Activated CD8-positive, alpha-beta memory T cell treated with anti-CD3 and anti-CD28 coated beads, Interleukin-2, amount 50 U/mL, for 1 hour (primary cell): Measurements from ENCODE around the gene F7.

Experiments
- DNase-seq: peaks from one replicate; pipeline ENCODE4 v3.0.0-alpha.2; 2020; ENCODE audit errors: extremely low read depth

The F7 gene

GRCh38 chr13:113138792-113139551, 33.4 kb downstream of the F7 start:
- no peak for DNase-seq

GRCh38 chr13:113139577-113139976, 34.0 kb downstream of the F7 start:
- no peak for DNase-seq

DNA sequence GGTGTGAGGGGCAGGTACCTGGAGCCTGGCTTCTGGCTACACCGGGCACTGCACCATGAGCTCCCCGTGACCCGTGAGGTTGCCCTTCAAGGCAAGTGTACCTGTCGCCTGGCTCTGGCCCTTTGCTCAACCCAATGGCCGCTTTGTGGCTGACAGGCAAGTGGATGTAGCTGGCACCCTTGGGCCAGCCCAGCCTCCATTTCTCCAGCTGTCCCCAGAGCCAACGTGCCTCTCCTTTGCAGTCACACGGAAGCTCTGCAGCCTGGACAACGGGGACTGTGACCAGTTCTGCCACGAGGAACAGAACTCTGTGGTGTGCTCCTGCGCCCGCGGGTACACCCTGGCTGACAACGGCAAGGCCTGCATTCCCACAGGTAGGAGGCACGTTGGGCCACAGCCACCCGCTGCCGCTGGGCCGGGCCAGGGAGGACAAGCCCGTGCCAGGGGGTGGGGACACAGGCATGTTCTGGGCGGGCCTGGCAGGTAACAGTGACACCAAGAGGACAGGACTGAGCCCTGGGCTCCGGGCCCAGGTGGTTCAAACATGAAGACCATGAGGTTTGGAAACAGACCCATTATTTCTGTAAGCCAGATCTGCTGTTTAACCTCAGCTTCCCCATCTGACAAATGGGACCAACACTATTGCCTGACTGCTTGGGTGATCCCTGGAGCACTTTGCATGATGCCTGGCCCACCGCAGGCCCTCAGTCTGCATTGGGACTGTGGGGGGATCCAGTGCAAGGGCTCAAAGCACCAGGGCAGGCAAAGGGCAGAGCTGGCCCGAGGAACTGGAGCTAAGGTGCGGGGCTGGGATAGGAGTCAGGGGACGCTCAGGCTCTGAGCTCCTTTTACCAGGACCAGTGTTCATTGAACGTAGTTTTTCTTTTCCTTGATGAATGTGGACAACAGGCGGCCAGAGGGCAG, 35.3 kb downstream of the F7 start:
- no peak for DNase-seq

DNA sequence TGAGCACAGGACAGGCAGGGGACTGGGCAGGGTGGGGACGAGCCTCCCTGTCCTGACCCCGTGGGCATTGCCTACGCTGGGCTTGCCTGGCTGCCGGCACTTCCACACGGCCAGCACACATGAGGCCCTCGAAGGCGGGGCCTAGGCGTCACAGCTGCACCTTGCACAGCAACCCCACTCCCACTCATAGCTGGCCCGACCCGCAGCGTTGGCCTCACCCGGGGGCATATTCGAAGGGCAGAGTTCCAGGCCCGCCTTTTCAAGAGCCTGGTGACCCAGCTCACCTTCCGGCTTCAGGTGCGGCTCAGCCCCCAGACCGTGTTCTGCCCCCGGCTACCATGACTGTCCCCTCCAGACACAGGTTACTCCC, 36.0 kb downstream of the F7 start:
- DNase-seq: no peak

DNA sequence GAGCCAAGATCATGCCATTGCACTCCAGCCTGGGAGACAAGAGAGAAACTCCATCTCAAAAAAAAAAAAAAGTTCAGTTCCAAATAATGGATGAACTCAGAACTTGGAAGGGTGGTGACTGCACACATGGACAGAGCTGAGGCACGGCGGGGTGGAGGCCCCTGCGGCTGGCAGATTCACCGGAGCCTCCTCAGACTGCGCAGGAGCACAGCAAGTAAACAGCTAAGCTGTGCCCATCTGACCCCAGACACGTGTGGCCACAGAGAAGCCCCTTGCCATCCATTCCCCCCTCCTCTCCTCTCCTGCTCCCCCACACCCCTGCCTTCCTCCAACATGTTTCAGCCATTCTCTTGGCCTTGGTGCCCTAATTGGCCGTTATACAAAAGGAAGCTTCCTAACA, 37.3 kb downstream of the F7 start:
- DNase-seq: no peak

GRCh38 chr13:113143466-113144254, 38.1 kb downstream of the F7 start:
- DNase-seq: no peak

DNA sequence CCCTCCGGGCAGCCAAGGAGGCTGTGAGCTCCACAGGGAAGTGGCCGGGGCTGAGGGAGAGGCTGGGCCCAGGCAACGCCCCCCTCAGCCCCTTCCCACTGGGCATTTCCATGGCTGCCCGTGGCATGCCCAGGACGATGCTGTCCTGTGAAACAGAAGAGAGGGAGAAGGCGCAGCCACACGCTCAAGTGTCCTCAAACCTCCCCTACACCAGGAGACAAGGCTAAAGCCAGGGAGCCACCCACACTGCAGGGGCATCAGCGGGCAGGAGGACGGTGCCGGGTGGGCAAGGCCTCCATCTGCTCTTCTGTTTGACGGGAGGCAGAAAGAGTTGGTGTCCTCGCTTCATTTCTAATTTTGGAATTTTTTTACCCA, 38.7 kb downstream of the F7 start:
- no peak for DNase-seq

GRCh38 chr13:113145496-113145895, 39.9 kb downstream of the F7 start:
- DNase-seq: no peak

DNA sequence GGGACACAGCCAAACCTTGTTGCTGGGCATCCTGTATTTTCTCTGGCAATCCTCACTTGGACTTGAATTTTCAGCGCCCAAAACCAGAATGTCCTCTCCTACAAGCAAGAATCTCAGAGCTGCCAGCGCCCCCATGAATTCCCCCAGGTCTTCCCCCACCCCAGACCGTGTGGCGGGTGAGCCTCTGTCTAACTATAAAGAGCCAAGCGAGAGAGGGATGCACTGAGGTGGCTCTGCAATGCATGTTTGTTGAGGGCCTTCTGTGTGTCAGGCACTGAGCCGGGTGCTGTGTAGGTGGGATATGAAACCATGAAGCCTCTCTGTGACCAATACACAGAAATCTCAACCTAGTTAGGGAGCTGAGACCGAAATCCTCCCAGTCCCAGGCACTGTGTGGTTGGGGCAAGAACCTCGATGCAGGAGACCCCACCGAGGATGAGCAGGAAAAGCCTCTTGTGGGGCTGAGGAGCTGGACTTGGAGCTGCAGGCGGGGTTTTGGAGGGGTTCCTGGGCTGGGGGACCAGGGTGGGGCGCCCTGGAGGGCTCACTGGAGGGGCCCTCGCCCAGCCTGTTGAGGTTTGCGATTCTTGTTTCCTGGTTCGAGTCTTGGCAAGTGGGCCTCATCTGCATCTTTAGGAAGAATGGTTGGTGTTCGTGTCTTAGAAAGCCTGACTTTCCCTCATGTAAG, 40.5 kb downstream of the F7 start:
- no peak for DNase-seq

DNA sequence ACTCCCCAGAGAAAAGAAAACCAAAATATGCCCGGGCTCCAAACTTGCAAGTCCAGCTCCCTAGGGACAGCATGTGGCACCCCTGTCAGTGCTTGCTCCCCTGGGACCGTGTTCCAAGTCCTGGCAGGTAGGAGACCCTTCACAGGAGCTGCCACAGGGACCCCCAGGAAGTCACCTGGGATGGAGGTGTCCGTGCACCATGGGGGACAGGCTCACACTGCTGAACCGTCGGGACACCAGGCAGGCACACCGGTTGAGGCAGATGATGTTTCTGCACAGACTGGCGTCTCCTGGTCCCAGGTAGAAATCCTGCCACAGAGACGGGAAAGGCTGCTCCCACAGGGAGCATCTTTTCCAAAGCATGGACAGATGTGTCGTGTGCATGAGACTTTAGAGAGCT, 41.2 kb downstream of the F7 start:
- DNase-seq: no peak

DNA sequence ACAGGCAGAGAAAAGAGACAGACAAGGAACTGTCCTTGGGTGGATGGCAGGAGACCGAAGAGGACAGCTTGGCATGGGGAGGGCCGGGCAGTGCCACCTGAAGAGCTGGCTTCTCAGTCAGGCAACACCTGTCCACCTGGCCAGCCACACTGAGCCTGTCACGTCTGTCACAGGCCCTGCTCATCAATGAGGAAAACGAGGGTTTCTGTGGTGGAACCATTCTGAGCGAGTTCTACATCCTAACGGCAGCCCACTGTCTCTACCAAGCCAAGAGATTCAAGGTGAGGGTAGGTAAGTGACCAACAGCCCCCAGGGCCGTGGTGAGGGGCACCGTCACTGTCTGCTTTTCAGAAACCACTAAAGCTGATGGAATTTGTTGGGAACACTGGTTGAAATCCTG, 41.6 kb downstream of the F7 start:
- no peak for DNase-seq

- DNase-seq: no peak
Observed at GRCh38 chr13:113148407-113148806, 42.8 kb downstream of the F7 start.

GRCh38 chr13:113148940-113149503, 43.4 kb downstream of the F7 start:
- DNase-seq: no peak

DNA sequence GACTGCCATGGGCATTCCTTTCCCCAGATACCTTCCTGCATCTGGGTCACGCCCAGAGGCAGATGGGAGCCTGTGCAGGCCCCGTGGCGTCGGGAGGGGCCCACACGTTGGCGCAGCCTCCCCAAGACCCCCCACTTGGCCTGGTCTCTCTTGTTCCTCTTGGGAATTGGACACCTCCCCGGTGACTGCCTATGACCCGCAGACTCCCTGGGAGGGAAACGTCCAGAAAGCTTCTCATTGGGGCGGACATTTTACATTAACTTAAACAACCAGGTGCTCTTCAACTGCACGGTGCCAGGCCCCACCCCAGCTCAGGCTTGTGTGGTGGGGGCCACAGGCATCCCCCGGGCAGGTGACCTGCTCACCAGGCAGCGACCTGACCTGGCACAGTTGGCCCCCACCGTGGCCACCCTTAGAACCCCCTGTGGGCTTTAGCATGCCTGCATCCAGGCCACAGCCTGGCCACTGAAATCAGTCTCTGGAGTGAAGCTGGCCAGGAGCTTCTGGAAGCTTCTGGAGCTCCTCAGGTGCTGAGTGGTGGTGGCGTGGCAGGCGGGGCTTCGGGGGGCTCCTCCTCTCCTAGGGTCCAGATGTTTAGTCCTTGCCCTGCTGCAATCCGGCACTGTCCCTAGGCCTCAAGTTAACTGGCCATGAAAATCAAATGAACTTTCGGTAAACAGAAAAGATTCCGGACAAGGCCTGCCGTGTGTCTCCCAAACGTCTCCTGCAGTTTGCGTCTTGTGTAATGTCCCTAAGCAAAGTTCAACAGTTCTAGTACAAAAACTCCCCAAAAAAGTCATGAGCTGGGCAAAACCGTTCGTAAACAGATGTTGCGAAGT, 44.3 kb downstream of the F7 start:
- DNase-seq: no peak

DNA sequence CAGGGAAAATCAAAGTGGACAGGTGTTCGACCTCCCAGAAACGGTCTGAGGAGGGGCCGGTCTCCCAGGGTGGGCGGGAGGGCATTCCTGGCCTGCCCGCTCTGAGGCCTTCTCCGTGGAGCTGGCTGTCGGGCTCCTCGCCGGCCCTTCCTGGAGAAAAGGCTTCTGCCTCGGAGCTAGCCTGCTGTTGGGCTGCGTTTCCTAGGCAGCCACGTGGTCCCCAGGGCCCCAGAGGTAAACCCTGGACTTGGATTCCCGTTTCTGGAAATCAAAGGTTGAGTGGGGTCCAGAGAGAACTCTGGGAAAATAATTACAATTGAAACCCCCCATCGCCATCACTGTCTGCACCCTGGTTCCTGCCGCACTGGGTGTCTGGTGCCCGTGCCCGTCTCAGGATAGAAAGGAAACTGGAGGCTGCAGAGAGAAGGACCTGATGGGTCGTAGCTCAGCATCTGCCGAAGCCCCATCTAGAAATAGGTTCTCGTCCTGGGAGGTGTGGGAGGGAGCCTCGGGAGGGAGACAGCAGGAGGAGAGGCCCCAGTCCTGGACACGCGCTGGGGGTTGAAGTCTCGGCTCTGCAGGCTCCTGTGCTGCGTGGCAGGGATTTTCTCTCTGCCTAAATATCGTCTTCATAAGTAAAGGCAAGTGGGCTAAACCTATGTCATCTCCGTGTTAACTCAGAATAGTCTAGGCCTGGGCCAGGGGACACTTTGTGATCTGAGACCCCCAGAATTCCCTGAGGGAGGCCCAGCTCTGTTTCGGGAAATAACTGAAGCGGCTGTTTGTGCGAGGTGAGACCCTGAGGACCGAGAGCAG, 45.2 kb downstream of the F7 start:
- no peak for DNase-seq

DNA sequence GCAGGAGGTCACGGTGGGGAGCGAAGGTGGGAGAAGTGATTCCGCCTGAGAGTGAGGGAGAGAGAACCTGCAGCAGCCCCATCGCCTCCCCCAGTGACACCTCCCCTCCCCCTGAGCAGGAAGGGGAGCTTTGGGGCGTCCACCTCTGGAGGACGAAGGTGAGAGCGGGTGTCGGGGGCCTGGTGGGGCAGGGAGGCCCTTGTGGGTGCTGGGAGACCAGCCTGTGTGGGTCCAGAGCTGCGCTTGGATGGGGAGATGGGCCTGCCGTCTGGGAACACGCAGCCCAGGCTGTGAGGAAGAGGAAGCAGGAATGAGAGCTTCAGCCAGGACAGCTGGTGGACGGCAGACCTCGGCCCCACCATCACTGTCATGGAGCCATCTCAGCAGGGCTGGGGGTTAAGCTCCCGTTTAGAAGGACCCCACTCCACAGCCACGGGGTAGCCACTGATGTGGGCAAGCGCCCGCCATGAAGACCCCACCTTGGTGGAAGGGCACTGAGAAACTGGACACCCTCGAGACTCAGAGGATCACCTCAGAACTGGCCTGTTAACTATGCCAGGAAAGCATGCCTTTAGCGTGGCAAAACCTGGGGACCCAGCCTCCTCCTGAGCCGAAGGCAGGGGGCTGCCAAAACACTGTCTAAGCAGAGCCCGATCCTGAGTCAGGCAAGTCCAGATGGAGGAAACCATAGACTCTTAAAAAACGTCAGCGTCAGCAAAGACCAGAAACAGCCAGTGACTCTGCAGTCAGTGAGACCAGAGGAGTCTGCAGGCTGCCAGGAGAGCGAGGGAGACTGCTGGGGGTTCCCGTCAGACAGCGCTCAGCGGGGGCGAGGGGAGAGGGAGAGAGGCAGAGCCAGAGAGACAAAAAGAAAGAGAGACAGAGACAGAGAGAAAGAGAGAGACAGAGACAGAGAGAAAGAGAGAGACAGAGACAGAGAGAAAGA, 46.4 kb downstream of the F7 start:
- DNase-seq: no peak

DNA sequence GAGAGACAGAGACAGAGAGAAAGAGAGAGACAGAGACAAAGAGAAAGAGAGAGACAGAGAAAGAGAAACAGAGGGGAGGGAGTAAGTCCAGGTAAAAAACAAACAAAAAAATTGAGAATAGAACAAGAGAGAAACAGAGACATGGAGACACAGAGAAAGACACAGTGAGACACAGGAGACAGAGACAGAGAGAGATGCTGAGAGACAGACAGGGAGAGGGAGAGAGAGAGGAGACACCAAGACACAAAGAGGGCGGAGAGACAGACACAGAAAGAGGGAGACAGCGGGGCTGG, 47.0 kb downstream of the F7 start:
- DNase-seq: no peak

DNA sequence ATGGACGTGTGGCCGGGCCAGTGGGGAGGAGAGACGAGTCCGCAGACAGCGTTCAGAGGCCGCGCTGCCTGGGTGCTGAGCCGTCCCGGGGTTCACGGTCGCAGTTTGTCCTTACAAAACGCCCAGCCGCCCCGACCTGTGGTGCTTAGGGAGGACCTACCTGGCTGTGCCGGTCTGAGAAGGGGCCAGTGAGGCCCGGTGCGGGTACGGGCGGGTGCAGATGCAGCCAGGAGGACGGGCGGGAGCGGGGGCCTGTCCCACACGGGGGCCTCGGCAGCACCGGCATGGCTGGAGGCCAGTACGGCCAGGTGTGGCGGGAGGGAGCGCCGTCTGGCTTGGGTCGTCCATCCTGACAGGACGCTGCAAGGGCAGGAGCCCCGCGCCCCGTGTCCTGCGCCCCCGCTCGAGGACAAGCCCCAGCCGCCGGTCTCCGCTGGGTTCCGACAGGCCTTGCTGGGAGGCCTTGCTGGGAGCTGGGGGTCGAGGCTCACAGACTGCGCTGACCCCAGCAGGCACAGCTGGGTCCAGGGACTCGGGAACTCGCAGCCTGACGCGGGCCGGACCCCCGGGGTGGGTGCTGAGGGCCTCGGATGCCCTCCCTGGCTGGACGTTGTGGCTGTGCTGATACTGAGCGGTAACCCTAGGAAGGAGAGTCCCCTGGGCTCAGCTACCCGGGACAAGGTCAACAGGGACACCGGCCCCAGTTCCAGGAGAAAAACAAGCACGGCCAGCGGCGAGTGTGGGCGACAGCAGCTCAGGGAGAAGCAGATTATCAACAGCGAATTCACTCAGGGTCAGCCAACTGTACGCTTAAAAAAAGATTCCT, 47.6 kb downstream of the F7 start:
- no peak for DNase-seq
